IPS-18c (cell line): ENCODE data around the gene SERINC5.
"Not testable (repeated sequence)": the region's sequence is repeated elsewhere in the genome, so short reads cannot be mapped to it uniquely, and the experiment has no call there.

Experiments used
- H3K4me3 ChIP-seq: 2 replicates; pipeline ENCODE4 v1.7.0; 2013; ENCODE audit warnings: low read depth, mild to moderate bottlenecking, low read length, moderate library complexity; ENCODE audit not compliant: insufficient read depth
- H3K9me3 ChIP-seq: one replicate; pipeline ENCODE4 v1.6.1; 2013; ENCODE audit warnings: mild to moderate bottlenecking, low read length, moderate library complexity; ENCODE audit not compliant: control insufficient read depth, insufficient read depth

Gene SERINC5

GRCh38 chr5:80215523-80215922, 40.3 kb downstream of the SERINC5 start:
- Histone ChIP-seq H3K9me3 (no peaks in the 10 kb centered on the region), H3K4me3 (no peak overlapping the region)

GRCh38 chr5:80213466-80213865, 42.4 kb downstream of the SERINC5 start:
- Histone ChIP-seq H3K9me3 (no peaks in the 10 kb centered on the region), H3K4me3 (no peak overlapping the region)

- H3K4me3 ChIP-seq: no peak overlapping the region
- H3K9me3 ChIP-seq: no peaks in the 10 kb centered on the region
Observed at GRCh38 chr5:80212171-80212667, 43.6 kb downstream of the SERINC5 start.

GRCh38 chr5:80211327-80211726, 44.5 kb downstream of the SERINC5 start:
- Histone ChIP-seq H3K4me3 (no peak overlapping the region), H3K9me3 (no peaks in the 10 kb centered on the region)

- Histone ChIP-seq H3K9me3 (no peaks in the 10 kb centered on the region), H3K4me3 (no peak overlapping the region)
Observed at GRCh38 chr5:80210014-80210413, 45.8 kb downstream of the SERINC5 start.

DNA sequence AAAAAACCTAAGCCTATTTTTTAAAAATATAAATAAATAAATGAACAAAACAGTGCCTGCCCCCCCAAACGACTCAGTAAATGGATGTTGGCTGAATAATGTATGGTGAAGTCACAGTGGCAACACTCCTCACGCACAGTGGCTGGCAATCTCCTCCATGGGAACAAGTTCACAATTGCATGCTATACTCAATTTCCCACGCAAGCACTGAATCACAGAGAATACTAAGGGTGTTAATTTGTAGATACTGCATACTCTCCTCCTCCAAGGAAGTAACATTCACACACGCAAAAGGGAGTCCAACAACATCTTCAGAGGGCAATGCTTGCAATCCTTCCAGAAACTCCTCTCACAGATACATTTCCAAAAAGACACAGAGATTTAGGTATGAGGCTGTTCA, 47.5 kb downstream of the SERINC5 start:
- H3K4me3 ChIP-seq: no peak overlapping the region
- no peaks in the 10 kb centered on the region for H3K9me3 ChIP-seq

GRCh38 chr5:80207832-80208231, 48.0 kb downstream of the SERINC5 start:
- no peak overlapping the region for H3K4me3 ChIP-seq
- H3K9me3 ChIP-seq: no peaks in the 10 kb centered on the region

DNA sequence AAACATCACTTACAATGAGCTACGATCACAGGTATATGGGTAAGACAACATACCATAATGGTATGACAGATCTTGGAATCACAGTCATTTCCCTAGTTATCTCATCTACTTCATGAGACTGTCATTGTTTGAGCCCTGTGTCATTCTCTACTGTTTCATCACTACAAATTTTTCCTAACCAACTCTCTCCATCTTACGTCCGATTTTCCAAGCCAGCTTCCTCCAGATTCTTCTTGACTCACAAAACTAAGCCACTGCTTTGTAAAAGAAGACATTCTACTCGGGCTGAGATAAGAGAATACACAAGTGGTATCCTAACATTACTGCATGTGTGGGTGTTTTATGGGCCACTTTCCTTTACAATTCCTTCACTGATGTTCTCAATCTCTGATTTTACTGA, 49.6 kb downstream of the SERINC5 start:
- no peaks in the 10 kb centered on the region for H3K9me3 ChIP-seq
- no peak overlapping the region for H3K4me3 ChIP-seq

DNA sequence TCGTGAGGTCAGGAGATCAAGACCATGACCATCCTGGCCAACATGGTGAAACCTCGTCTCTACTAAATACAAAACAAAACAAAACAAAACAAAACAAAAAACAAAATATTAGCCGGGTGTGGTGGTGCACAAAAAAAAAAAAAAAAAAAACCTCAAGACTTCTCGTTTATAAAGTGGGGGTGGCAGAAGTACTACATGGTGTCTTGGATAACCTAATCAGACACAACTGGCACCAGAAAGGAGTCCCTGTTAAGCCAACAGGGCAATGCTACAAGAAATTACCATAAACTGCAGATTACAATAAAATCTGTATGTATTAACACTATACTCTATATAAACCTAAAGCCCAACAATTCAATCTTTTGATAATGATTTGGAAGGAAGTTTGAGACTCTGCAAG, 50.0 kb downstream of the SERINC5 start:
- no peak overlapping the region for H3K4me3 ChIP-seq
- no peaks in the 10 kb centered on the region for H3K9me3 ChIP-seq

DNA sequence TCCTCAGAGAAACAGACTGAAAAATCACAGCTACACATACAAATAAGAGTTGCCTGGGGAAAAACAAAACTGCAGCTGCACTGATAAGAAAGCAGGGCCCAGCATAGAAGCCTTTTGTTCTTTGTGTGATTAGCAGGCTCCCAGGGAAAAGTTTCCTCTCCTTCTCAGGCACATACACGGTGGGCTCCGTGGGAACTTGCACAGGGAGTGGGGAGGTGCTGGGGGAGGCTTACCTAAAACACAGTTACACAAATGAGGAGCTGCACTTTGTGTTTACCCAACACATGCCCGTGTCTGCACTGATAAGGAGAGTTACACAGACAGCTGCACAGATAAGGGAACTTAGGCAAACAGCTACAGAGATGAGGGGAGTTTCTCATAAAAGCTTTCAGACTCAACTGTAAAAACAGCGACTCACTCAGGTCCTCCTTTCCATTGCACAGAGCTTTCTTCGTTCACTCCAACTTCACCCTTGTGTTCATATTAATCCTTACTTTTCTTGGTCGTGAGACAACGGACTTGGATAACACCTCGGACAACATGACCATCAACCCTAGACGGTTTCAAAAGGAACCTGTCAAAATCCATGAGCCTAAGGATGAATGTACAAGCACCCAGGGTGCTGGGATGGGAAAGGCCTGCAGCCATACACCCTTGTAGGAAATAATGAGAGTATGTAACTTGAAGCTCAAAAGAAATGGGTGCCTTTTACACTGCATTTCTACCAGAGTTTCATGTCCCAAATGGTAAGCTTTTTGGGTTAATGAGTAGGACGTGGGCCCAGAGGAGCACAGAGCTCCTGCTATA, 50.8 kb downstream of the SERINC5 start:
- Histone ChIP-seq H3K4me3 (no peak overlapping the region), H3K9me3 (no peaks in the 10 kb centered on the region)

DNA sequence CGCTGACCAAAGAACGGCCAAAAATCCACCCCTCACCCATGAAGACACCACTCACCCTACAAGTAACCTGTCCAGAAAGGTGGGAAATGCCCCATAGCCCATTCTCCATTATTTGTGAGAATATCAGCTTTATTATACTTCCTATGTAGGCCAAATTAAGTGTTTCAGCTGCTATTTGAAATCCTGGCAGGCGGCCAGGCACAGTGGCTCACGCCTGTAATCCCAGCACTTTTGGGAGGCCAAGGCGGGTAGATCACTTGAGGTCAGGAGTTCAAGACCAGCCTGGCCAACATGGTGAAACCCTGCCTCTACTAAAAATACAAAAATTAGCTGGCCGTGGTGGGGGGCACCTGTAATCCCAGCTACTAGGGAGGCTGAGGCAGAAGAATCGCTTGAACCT, 54.1 kb downstream of the SERINC5 start:
- H3K9me3 ChIP-seq, H3K4me3 ChIP-seq: not testable (repeated sequence)

- Histone ChIP-seq H3K4me3 (no peak overlapping the region), H3K9me3 (no peaks in the 10 kb centered on the region)
Observed at GRCh38 chr5:80198920-80199319, 56.9 kb downstream of the SERINC5 start.

GRCh38 chr5:80198399-80198798, 57.4 kb downstream of the SERINC5 start:
- no peak overlapping the region for H3K4me3 ChIP-seq
- no peaks in the 10 kb centered on the region for H3K9me3 ChIP-seq

- no peaks in the 10 kb centered on the region for H3K9me3 ChIP-seq
- H3K4me3 ChIP-seq: no peak overlapping the region
Observed at GRCh38 chr5:80195837-80196400, 59.9 kb downstream of the SERINC5 start.

DNA sequence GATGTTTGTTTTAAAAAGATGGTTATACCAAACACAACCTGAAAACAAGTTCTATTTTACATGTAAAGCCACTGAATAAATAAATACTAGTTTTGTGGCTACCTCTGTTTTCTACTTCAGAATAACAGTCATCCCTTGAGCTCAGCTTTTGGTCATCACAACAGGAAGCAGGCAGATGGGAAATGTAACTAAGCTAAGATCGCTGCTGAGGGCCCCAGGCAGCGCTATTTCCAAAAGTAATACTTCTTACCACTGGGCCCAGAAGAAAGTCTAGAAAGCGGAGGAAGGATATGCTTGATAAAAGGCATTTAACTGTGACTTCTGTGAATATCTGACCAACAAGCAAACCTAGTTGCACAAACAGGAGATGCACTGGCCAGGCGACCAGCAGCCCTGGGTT, 61.4 kb downstream of the SERINC5 start:
- no peaks in the 10 kb centered on the region for H3K9me3 ChIP-seq
- no peak overlapping the region for H3K4me3 ChIP-seq

DNA sequence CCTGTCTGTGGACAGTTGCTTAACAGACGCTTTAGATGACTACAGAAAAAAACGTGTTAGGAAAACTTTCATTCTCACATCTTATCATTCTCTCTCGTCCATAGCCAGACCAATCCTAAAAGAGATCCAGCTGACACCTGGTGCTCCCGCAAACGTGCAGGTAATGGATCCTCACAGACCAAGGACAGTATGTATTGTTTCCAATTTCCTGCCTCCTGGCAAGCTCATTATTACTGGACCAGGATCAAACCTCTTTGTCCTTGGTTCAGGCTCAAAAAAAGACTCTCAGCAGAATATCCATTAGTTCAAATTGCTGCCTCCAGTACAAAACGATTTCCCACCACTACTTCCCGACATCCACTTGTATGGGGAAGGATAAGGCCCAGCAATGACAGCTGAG, 62.4 kb downstream of the SERINC5 start:
- H3K4me3 ChIP-seq: no peak overlapping the region
- H3K9me3 ChIP-seq: no peaks in the 10 kb centered on the region

DNA sequence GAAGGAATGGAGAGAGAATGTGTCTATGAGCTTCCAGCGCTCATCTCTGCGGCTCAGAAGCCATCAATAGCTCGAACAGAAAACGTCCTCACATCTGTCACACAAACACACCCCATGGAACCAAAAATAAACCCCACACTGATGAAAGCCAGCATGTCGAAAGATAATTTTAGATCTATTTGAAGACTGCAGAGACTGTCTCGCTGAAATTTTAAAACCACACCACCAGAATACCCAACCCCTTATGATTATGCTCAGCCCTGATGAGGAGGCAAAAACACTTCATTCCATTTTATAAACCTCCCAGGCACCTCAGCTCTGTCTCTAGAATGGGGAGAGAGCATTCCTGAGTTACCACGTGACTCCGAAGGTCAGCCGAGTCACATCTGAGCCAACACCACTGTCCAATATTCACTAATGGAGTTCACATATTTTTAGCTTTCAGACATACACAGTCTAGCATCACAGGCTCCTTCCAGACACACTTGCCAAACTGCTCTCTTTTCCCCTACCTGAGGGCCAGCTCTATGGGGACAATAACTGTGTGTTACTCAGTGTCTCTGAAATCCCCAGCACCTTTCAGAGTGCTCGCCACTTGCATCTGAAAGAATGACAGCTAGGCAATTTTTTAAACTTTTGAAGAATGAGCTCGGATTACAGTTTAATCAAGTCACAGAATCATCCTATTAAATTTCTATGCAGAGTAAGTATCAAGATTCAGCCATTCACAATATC, 63.2 kb downstream of the SERINC5 start:
- Histone ChIP-seq H3K4me3 (no peak overlapping the region), H3K9me3 (no peaks in the 10 kb centered on the region)

DNA sequence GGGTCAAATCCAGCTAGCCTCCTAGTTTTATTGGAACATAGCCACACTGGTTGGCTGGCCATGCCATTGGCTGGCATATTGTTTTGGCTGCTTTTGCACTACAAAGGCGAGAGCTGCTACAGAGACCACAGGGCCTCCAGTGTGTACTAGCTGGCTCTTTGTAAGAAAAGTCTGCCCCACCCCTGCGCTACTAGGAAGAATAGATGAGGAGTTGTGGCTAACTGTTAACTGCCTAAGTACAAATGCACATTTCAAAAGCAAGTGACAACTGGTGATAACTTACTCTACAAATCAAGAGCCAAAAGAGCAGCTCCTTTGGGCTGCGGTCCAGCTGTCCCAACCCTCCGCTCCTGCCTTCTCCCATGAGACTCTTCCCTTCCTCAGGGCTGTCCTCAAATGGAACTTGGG, 63.9 kb downstream of the SERINC5 start:
- no peak overlapping the region for H3K4me3 ChIP-seq
- no peaks in the 10 kb centered on the region for H3K9me3 ChIP-seq
